Measurements from ENCODE around the gene GPRC5C.

The GPRC5C gene

GRCh38 chr17:74453665-74454196 lies 21.8 kb downstream of the GPRC5C start:
- peak; percentile 78 for DNase-seq

DNA sequence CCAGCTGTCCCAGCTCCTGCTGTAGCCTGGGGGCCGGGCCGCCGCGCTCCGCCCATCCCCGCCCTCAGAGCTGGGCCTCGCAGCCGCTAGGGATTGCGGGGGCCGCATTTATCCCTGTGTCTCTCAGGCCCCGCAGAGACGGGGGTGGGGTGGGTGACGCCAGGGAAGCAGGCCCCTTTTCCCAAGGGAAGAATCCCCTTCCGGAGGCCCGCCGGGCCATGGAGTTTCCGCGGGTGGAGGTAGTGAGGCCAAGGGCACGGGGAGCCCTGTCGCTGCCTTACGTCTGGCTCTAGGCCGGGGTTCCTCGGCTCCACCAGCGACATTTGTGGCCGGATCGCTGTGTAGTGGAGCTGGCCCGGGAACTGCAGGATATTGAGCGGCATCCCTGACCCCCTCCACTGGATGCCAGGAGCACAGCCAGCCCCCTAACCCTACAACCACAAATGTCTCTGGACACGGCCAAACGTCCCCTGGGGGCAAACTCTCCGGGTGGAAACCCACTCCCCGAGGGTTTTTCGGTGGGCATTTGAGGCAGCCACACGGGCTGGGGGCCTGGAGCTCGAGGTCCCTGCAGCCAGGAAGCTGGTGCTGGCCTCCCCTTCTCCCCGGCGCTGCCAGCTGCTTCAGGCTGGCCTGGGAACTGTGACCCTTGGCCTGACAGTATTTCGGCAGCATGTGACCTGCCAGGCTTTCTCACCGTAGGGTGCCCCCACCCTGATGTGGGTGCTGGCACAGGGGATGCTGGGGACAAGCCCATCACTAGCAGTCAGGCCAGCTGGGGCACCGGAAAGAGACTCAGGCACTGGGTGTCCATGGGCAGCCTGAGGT lies 22.5 kb downstream of the GPRC5C start:
- no peak for DNase-seq

- no peak for DNase-seq
Observed at GRCh38 chr17:74455025-74455545, 23.2 kb downstream of the GPRC5C start.

DNA sequence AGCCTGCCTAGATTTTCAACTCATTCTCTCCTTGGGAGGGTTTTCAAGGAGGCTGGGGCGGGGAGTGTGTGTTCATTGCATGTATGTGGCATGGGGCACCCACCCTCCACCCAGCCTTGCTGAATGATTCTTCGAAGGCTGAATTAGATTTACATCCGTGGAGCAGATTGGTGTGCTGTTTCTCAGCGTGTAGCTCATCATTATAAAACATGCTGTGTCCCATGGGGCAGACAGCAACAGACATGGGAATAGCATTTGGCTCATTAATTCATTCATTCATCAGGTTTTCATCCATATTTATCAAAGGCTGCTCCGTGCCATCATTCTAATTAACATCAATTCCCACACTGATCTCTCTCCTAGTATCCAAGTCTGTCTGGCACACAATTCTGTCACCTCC lies 23.9 kb downstream of the GPRC5C start:
- DNase-seq, result no peak

DNA sequence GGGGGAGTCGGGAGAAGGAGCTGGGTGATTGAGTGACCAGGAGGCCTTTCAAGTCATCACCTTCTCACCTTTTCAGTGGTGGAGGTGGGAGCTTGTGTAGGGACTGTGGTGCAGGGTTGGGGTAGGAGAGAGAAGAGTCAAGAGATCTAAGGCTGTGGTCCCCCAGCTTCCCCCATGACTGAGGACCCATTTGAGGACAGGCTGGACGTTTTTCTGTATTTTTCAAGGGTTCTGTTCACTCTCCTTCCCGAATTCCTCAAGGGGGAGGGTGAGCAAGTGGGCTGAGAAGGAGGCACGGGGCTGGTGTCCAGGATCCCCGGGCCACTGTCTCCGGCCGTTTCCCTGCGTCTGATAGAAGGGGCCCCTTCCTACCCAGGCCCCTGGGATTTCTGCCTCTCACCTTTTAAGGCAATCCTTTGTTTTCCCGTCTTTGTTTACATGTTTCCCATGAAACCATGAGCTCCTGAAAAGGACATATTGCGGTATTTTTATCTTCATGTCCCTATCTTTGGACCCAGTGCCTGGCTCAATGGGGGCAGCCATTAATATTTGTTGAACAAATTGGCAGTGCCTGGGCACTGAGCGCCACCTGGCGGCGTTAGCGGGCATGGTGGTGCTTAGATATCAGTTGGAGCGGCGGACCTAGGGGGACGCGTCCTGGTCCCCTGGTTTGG lies 25.4 kb downstream of the GPRC5C start:
- DNase-seq, result peak; percentile 79

DNA sequence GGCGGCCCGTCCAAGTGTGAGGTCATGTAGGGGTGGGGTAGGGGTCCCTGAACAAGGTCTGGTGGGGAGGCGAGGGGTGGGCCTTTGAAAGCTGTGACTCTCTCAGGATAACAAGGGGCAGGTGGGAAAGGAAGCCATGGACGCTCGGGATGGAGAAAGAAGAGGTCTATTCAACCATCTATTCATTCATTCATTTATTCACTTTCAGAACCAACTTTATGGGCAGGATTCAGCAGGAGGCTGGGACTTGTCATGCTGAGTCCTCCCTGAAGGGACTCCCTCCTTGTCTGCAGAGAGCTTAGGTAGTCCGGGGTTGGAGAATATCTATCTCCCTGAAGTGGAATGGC lies 25.9 kb downstream of the GPRC5C start:
- no peak for DNase-seq

DNA sequence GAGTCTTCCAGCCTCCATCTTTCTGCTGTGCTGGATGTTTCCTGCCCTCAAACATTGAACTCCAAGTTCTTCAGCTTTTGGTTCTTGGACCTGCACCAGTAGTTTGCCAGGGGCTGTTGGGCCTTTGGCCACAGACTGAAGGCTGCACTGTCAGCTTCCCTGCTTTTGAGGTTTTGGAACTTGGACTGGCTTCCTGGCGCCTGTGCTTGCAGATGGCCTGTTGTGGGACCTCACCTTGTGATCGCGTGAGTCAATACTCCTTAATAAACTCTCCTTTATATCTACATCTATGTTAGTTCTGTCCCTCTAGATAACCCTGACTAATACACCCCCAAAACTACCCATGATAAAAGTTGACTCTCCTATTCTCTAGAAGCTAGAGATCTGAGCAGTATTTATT lies 26.9 kb downstream of the GPRC5C start:
- DNase-seq, result no peak

DNA sequence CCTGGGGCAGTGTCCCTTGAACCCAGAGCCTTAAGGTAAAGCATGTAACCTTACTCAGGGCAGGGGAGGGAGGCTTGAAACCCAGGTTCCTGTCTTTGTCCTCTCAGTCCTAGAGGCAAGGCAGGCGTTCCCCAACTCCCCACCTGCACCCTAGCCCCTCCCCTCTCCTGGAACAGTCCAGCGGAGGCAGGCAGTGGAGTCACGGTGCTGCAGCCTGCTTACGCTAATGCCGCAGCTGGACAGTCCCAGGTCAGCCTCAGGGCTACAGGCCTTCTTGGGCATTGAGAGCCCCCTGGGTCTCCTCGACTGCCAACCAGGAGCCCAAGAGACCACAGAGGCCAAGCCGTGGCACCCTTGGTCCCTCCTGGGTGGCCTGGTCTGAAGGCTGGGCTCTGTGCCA lies 27.7 kb downstream of the GPRC5C start:
- no peak for DNase-seq

DNA sequence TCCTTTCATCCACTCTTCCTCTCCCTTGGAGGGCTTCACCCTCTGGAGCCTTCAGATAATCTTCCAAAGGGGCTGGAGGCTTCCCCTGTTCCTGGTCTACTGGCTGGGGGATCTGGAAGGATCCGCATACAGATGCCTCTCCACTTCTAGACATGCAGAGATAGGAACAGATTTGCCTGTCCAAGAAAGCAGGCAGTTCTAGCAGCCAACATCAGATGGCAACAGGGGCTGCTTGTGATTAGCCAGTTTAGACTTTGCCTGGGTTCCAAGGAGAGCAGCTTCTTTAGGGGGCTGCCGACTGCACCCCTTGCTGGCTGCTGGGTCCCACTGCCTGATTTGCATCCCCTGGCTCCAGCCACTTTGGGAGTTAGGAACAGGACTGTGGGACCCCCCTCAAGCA lies 28.4 kb downstream of the GPRC5C start:
- no peak for DNase-seq

DNA sequence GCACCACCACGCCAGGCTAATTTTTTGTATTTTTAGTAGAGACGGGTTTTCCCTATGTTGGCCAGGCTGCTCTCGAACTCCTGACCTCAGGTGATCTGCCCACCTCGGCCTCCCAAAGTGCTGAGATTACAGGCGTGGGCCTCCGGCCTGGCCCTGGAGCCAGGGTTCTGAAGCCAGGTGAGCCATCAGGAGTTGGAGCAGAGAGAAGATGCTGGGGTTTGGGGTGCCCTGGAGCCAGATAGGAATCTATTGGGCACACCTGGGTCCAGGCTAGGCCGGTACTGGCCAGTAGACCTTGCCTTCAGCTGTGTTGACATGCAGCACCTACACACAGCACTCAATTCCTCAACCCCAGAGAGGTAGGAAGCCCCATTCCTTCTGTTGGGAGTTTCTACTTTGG lies 29.1 kb downstream of the GPRC5C start:
- no peak for DNase-seq

- DNase-seq, result no peak
Observed at GRCh38 chr17:74461611-74462010, 29.7 kb downstream of the GPRC5C start.

GRCh38 chr17:74464730-74465377 lies 33.0 kb downstream of the GPRC5C start:
- DNase-seq, result peak; percentile 23

DNA sequence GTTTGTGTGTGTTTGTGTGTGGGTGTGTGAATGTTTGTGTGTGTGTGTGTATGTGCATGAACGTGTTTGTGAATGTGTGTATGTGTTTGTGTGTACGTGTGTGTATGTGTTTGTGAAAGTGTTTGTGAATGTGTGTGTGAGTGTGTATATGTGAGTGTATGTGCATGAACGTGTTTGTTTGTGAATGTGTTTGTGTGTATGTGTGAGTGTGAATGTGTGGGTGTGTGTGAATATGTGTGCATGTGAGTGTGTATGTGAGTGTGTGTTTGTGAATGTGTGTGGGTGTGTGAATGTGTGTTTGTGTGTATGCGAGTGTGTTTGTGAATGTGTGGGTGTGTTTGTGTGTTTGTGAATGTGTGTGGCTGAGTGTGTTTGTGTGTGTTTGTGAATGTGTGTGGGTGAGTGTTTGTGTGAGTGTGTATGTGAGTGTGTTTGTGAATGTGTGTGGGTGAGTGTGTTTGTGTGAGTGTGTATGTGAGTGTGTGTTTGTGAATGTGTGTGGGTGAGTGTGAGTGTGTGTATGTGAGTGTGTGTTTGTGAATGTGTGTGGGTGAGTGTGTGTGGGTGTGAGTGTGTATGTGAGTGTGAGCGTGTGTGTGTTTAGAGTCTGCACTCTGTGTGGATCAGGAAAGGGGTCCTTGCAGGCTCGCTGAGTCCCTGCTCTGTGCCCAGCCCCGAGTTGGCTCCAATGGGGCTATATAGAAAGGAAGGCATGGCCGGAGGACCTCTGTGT lies 33.7 kb downstream of the GPRC5C start:
- peak; percentile 10 for DNase-seq

GRCh38 chr17:74466111-74466827 lies 34.4 kb downstream of the GPRC5C start, which contains the start of gene CD300A:
Gene CD300A, plus strand, starts transcription at chr17:74466634. Its CDS starts 70 bp downstream, at chr17:74466704.
- peak; percentile 18 for DNase-seq

GRCh38 chr17:74466828-74467184 lies 34.9 kb downstream of the GPRC5C start:
- peak; percentile 48 for DNase-seq

- DNase-seq, result peak; percentile 44
Observed at GRCh38 chr17:74467221-74467951, 35.5 kb downstream of the GPRC5C start.

- DNase-seq, result peak; percentile 31
Observed at GRCh38 chr17:74471341-74471740, 39.5 kb downstream of the GPRC5C start.

DNA sequence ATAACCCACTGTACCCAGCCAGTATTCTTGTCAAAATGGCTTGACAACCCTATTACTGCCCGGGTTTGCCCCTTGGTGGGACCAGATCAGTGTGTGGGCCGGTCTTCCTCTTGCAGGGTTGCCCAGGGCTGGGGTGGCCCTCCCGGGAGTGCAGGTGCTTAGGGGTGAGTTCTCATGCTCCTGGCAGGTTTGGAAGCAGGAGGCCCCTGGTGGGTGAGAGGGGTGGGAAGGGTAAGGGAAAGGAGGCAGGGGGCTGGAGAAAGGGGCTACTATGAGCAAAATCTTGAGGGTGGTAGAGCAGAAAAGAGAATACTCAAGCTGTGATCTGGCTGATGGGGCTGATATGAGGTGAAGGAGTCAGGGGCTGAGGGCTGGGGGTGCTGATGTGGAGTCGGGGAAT lies 41.0 kb downstream of the GPRC5C start:
- DNase-seq, result no peak

DNA sequence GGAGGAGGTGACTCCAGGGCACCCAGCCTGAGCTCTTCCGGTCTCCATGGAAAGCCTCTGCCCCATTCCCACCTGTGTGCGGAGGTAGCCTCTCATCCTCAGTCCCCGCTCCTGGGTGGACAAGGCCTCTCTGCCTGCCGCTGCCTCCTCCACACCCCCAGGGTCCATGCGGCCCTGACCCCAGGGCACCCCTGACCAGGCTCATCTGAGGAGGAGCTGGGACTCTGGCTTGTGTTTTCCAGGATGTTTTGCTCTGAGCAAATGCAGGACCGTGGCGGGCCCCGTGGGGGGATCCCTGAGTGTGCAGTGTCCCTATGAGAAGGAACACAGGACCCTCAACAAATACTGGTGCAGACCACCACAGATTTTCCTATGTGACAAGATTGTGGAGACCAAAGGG lies 41.4 kb downstream of the GPRC5C start:
- no peak for DNase-seq

- peak; percentile 45 for DNase-seq
Observed at GRCh38 chr17:74474043-74474792, 42.3 kb downstream of the GPRC5C start.

DNA sequence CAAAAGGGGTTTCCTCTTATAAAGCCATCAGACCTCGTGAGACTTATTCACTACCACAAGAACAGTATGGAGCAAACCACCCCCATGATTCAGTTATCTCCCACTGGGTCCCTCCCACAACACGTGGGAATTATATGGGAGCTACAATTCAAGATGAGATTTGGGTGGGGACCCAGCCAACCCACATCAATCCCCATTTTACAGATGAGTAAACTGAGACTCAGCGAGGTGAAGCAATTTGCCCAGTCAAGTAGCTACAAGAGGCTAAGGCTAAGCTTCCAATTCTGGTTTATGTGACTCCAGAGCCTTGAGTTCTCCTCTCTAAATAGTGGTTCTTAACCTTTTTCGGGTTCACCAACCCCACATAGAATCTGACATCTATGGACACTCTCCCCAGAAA lies 43.3 kb downstream of the GPRC5C start:
- no peak for DNase-seq

All from CD4-positive, alpha-beta T cell treated with Interleukin-17A for 1 hour (primary cell).